HFFc6 (cell line): ENCODE data around the gene ANKRD53. TPM values are rescaled to one million over a fixed set of nuclear protein-coding genes. Genes with fewer than 3 reads are reported as not detected.

Experiments used
- DNase-seq: peaks from one replicate; pipeline ENCODE4 v3.0.0-alpha.2; 2018
- H3K27ac Mint-ChIP-seq: 2 replicates; pipeline ENCODE4 v1.8.0; 2020; ENCODE audit warnings: mild to moderate bottlenecking, mixed read lengths
- H3K27me3 Mint-ChIP-seq: 2 replicates; pipeline ENCODE4 v1.8.0; 2021; ENCODE audit warnings: mild to moderate bottlenecking, moderate library complexity, mixed read lengths; ENCODE audit not compliant: insufficient read depth
- H3K36me3 Mint-ChIP-seq: 2 replicates; pipeline ENCODE4 v1.8.0; 2021; ENCODE audit warnings: low read depth, mixed read lengths
- H3K4me1 Mint-ChIP-seq: 2 replicates; pipeline ENCODE4 v1.8.0; 2020; ENCODE audit warnings: low read depth, mixed read lengths
- H3K4me3 Mint-ChIP-seq: 2 replicates; pipeline ENCODE4 v1.8.0; 2020; ENCODE audit warnings: mild to moderate bottlenecking, moderate library complexity, mixed read lengths
- H3K9me3 Mint-ChIP-seq: 2 replicates; pipeline ENCODE4 v1.8.0; 2020; ENCODE audit warnings: mild to moderate bottlenecking, mixed read lengths
- CTCF ChIP-seq: fragments of 200-600 bp; sonication (generic); IDR thresholded peaks from 2 replicates; pipeline ENCODE4 v1.5.0; 2021; ENCODE audit warnings: antibody characterized with exemption, mild to moderate bottlenecking
- total RNA-seq, 6 experiments: library from RNA; stranded (reverse); fragmentation: NEBNext Ultra II Directional; extraction: Animal tissue kit (Norgen Biotek cat#: 25700); gene quantifications; 2 replicates in 1 of 6; 3 replicates in 5 of 6; pipeline ENCODE4 v1.2.3, GENCODE V29; 2021

Gene ANKRD53
- total RNA-seq, 6 experiments from 2014 or later: 0.64 to 1.1 (median 0.85) TPM

- no peak for DNase-seq
- Mint-ChIP-seq H3K36me3 (peaks cover 18% of the 10 kb centered on the region), H3K27ac (no peak overlapping the region), H3K4me1 (peaks cover 27% of the 10 kb centered on the region), H3K27me3 (no peaks in the 10 kb centered on the region; the same call in 1 of the 2 replicates), H3K4me3 (no peak overlapping the region), H3K9me3 (no peaks in the 10 kb centered on the region)
- TF ChIP-seq CTCF: no peak
Observed at GRCh38 chr2:70991142-70991541, 12.7 kb downstream of the ANKRD53 start.

- H3K36me3 Mint-ChIP-seq: peaks cover 12% of the 10 kb centered on the region
- no peaks in the 10 kb centered on the region; the same call in 1 of the 2 replicates for H3K27me3 Mint-ChIP-seq
- no peaks in the 10 kb centered on the region for H3K9me3 Mint-ChIP-seq
- no peak for DNase-seq
- no peak overlapping the region for H3K27ac Mint-ChIP-seq
- no peak overlapping the region for H3K4me3 Mint-ChIP-seq
- peaks cover 27% of the 10 kb centered on the region for H3K4me1 Mint-ChIP-seq
- no peak for TF ChIP-seq CTCF
Observed at GRCh38 chr2:70991742-70992141, 13.3 kb downstream of the ANKRD53 start.

- no peaks in the 10 kb centered on the region for H3K27me3 Mint-ChIP-seq
- H3K9me3 Mint-ChIP-seq: no peaks in the 10 kb centered on the region
- peak overlapping the region; percentile 71 for H3K27ac Mint-ChIP-seq
- peak overlapping the region; percentile 94 for H3K4me3 Mint-ChIP-seq
- H3K36me3 Mint-ChIP-seq: peaks cover 8% of the 10 kb centered on the region; the same call in 1 of the 2 replicates
- peaks cover 27% of the 10 kb centered on the region for H3K4me1 Mint-ChIP-seq
- DNase-seq: no peak
- TF ChIP-seq CTCF: no peak
Observed at GRCh38 chr2:70992945-70993853, 14.8 kb downstream of the ANKRD53 start.

- Mint-ChIP-seq H3K36me3 (peaks cover 4% of the 10 kb centered on the region; the same call in 1 of the 2 replicates), H3K27ac (peak overlapping the region; percentile 71), H3K4me3 (peak overlapping the region; percentile 94), H3K27me3 (no peaks in the 10 kb centered on the region), H3K4me1 (peaks cover 27% of the 10 kb centered on the region), H3K9me3 (no peaks in the 10 kb centered on the region)
- DNase-seq: no peak
- no peak; the same call in 1 of the 2 replicates for TF ChIP-seq CTCF
Observed at GRCh38 chr2:70994009-70994698, 15.7 kb downstream of the ANKRD53 start.

GRCh38 chr2:70994699-70995425, 16.4 kb downstream of the ANKRD53 start, which contains the start of gene TEX261:
Gene TEX261 (minus strand): TSS chr2:70994873. CDS start chr2:70994757, 116 bp downstream.
- H3K9me3 Mint-ChIP-seq: no peaks in the 10 kb centered on the region
- DNase-seq: peak; percentile 82
- no peaks in the 10 kb centered on the region for H3K27me3 Mint-ChIP-seq
- peak; percentile 66; the same call in 1 of the 2 replicates for TF ChIP-seq CTCF
- H3K4me3 Mint-ChIP-seq: peak within 1 kb of the TSS; percentile 94
- peak within 1 kb of the TSS; percentile 71 for H3K27ac Mint-ChIP-seq
- peaks cover 27% of the 10 kb centered on the region for H3K4me1 Mint-ChIP-seq
- H3K36me3 Mint-ChIP-seq: peaks cover 4% of the 10 kb centered on the region; the same call in 1 of the 2 replicates
